Measurements from ENCODE around the gene C19orf38.

DNA sequence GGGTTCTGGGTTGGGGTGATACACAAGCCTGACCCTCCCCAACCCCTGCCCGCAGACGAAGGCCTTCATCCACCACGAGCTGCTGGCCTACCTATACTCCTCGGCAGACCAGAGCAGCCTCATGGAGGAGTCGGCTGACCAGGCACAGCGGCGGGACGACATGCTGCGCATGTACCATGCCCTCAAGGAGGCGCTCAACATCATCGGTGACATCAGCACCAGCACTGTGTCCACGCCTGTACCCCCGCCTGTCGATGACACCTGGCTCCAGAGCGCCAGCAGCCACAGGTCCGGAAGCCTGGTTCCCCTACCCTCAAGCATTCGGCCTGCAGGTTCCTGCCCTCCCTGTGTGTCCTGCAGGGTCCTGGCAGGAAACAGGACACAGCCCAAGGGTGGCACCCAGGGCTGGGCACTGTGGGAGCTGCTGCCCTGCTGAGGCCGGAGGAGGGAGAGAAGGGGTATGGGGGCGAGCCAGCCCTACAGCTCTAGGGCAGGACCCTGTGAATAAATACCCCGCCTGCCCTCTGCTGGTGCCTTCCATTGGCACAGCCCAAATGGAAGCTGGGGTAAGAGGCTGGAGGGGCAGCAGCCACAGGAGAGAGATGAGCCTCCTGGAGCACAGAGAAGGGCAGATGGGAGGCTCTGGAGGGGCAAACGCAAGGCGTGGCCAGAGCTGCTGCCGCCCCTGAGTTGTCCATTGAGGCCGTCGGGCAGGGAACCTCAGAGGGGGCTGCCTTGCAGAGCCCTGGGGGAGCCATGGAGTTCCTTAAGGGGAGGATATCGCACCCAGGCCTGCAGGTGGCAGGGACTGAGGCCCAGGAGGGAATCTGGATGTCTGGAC, 19.0 kb upstream of the C19orf38 start:
- TF ChIP-seq, protein P1, sequence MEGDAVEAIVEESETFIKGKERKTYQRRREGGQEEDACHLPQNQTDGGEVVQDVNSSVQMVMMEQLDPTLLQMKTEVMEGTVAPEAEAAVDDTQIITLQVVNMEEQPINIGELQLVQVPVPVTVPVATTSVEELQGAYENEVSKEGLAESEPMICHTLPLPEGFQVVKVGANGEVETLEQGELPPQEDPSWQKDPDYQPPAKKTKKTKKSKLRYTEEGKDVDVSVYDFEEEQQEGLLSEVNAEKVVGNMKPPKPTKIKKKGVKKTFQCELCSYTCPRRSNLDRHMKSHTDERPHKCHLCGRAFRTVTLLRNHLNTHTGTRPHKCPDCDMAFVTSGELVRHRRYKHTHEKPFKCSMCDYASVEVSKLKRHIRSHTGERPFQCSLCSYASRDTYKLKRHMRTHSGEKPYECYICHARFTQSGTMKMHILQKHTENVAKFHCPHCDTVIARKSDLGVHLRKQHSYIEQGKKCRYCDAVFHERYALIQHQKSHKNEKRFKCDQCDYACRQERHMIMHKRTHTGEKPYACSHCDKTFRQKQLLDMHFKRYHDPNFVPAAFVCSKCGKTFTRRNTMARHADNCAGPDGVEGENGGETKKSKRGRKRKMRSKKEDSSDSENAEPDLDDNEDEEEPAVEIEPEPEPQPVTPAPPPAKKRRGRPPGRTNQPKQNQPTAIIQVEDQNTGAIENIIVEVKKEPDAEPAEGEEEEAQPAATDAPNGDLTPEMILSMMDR (IDR thresholded peaks at IDR 0.05), result no peak
- no peak for TF ChIP-seq POLR2A (IDR thresholded peaks at IDR 0.05)

All from testis (tissue), 2 donors.